ENCODE results near the gene ZNF559. TPM values are rescaled to one million over a fixed set of nuclear protein-coding genes. Genes with fewer than 3 reads are reported as not detected.

Gene ZNF559
- total RNA-seq, 2 experiments from 2014 or later: 4.7 to 6.5 TPM

GRCh38 chr19:9348671-9349070 lies 24.7 kb downstream of the ZNF559 start:
- no peak overlapping the region for H3K27ac Mint-ChIP-seq
- ChIA-PET POLR2A (no interaction called here), CTCF (no interaction called here)
- H3K36me3 Mint-ChIP-seq (ENCODE audit: low read depth): peaks cover 92% of the 10 kb centered on the region
- H3K4me1 Mint-ChIP-seq (ENCODE audit: low read depth): no peaks in the 10 kb centered on the region
- Histone ChIP-seq H3K27me3 (ENCODE audit: control insufficient read depth in 1 of 2, insufficient read depth in 2 of 2, low read length in 2 of 2) (no peaks in the 10 kb centered on the region), H3K4me3 (ENCODE audit: low read length) (no peak overlapping the region), H3K9me3 (ENCODE audit: control insufficient read depth in 1 of 2, insufficient read depth in 1 of 2, low read length in 2 of 2) (peaks cover 48 to 88% of the 10 kb centered on the region in 2 experiments), H3K4me1 (ENCODE audit: insufficient read depth, low read length) (no peaks in the 10 kb centered on the region), H3K27ac (ENCODE audit: low read depth in 1 of 2, low read length in 2 of 2) (no peak overlapping the region), H3K36me3 (ENCODE audit: insufficient read depth, low read length) (peaks cover 2% of the 10 kb centered on the region)
- DNase-seq (no peak), ATAC-seq (ENCODE audit: poor library complexity) (no peak)
- no peak for TF ChIP-seq CTCF (IDR thresholded peaks at IDR 0.05)
- no peak overlapping the region for H3K4me3 Mint-ChIP-seq
- H3K27me3 Mint-ChIP-seq: no peaks in the 10 kb centered on the region
- peaks cover 8% of the 10 kb centered on the region for H3K9me3 Mint-ChIP-seq
- intact Hi-C loops (cut with DNase I, micrococcal nuclease): loop anchor here in 1 of 2 experiments (5.0 kb wide), 1 partner anchor 34 kb away; no protein-coding TSS in a partner anchor

- DNase-seq: no peak
- POLR2A ChIA-PET: no interaction called here
- Mint-ChIP-seq H3K9me3 (no peaks in the 10 kb centered on the region), H3K4me1 (ENCODE audit: low read depth) (no peaks in the 10 kb centered on the region), H3K36me3 (ENCODE audit: low read depth) (peaks cover 87% of the 10 kb centered on the region), H3K27me3 (no peaks in the 10 kb centered on the region), H3K4me3 (no peak overlapping the region), H3K27ac (no peak overlapping the region)
- CTCF ChIA-PET: no interaction called here
- Histone ChIP-seq H3K27me3 (ENCODE audit: control insufficient read depth in 1 of 2, insufficient read depth in 2 of 2, low read length in 2 of 2) (no peaks in the 10 kb centered on the region), H3K4me1 (ENCODE audit: insufficient read depth, low read length) (no peaks in the 10 kb centered on the region), H3K9me3 (ENCODE audit: control insufficient read depth in 1 of 2, insufficient read depth in 1 of 2, low read length in 2 of 2) (peaks cover 67 to 86% of the 10 kb centered on the region in 2 experiments), H3K4me3 (ENCODE audit: low read length) (no peak overlapping the region), H3K36me3 (ENCODE audit: insufficient read depth, low read length) (no peaks in the 10 kb centered on the region), H3K27ac (ENCODE audit: low read depth in 1 of 2, low read length in 2 of 2) (no peak overlapping the region)
- intact Hi-C loops (cut with DNase I, micrococcal nuclease): no loop called here
- ATAC-seq (ENCODE audit: poor library complexity): no peak
- TF ChIP-seq CTCF (IDR thresholded peaks at IDR 0.05): no peak
These were observed 28.5 kb downstream of the ZNF559 start for GRCh38 chr19:9352505-9352904.

- no peak for TF ChIP-seq CTCF (IDR thresholded peaks at IDR 0.05)
- Histone ChIP-seq H3K36me3 (ENCODE audit: insufficient read depth, low read length) (no peaks in the 10 kb centered on the region), H3K27ac (ENCODE audit: low read depth in 1 of 2, low read length in 2 of 2) (no peak overlapping the region), H3K4me3 (ENCODE audit: low read length) (no peak overlapping the region), H3K9me3 (ENCODE audit: control insufficient read depth in 1 of 2, insufficient read depth in 1 of 2, low read length in 2 of 2) (peaks cover 72 to 87% of the 10 kb centered on the region in 2 experiments), H3K4me1 (ENCODE audit: insufficient read depth, low read length) (no peaks in the 10 kb centered on the region), H3K27me3 (ENCODE audit: control insufficient read depth in 1 of 2, insufficient read depth in 2 of 2, low read length in 2 of 2) (no peaks in the 10 kb centered on the region)
- ATAC-seq (ENCODE audit: poor library complexity) (no peak), DNase-seq (no peak)
- Mint-ChIP-seq H3K4me3 (no peak overlapping the region), H3K36me3 (ENCODE audit: low read depth) (peaks cover 88% of the 10 kb centered on the region), H3K27me3 (no peaks in the 10 kb centered on the region), H3K9me3 (peaks cover 5% of the 10 kb centered on the region), H3K27ac (no peak overlapping the region), H3K4me1 (ENCODE audit: low read depth) (no peaks in the 10 kb centered on the region)
- intact Hi-C loops (cut with DNase I, micrococcal nuclease): no loop called here
- POLR2A ChIA-PET: no interaction called here
- CTCF ChIA-PET: no interaction called here
These were observed 29.0 kb downstream of the ZNF559 start for GRCh38 chr19:9353011-9353410.

Measured in CD4-positive, alpha-beta T cell (primary cell).